ENCODE measurements around the gene THSD4. TPM values are rescaled to one million over a fixed set of nuclear protein-coding genes. Genes with fewer than 3 reads are reported as not detected.

The THSD4 gene
- total RNA-seq, 2 donors from 2014 or later: 39.8 to 68.3 TPM

GRCh38 chr15:71753346-71753745, 638.1 kb downstream of the THSD4 start:
- intact Hi-C loops (cut with DNase I): no loop called here
- no peak for DNase-seq
- ATAC-seq: no peak

DNA sequence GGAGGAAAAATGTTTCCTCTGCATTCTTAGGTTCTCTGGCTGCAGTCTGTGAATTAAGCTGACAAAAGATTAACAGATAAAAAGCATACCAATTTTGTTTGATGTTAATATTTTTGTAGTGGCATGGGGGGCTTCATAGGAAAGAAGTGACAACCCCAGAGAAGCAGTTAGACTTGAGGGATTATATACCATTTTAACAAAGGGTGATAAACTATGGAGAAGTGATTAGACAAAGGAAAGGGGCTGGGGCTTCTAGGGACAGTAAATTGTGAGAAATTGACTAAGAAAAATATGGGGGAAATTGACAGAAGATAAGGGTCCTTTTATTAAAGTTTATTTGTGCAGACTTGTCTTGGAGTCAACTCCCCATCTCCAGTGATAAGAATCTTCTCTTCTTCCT, 639.4 kb downstream of the THSD4 start:
- DNase-seq (no peak), ATAC-seq (no peak)
- intact Hi-C loops (cut with DNase I): no loop called here

- intact Hi-C loops (cut with DNase I): no loop called here
- ATAC-seq (no peak), DNase-seq (no peak)
Measured at GRCh38 chr15:71755092-71755970, 640.1 kb downstream of the THSD4 start.

DNA sequence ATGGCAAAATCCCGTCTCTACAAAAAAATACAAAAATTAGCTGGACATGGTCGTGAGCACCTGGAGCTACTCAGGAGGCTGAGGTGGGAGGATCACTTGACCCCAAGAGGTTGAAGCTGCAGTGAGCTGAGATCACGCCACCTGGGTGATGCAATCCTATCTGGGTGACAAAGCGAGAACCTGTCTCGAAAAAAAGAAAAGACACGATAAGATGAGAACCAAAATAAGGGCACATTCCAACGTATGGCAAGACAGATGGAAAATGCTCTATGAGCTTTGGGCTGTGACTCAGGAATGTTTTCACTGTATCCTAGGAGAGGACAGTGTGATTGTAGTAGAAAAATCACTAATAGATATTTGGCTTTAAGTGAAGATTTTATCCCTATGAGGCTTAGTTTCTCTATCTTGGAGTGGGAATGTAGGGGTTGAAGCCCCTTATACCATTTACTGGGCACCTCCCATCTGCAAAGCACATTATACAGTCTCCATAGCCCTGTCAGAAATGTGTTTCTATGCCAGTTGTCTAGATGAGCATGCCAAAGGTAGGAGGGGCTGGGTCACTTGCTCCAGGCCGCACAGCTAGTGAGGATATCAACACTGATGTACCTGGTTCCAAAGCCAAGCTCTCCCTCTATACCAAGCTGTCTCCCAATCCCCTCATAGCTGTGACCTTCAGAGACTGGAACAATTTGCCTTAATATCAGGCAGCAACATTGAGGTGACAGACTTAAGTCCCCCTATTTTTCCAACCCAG, 641.5 kb downstream of the THSD4 start:
- intact Hi-C loops (cut with DNase I): no loop called here
- DNase-seq (no peak), ATAC-seq (no peak)

- no peak for DNase-seq
- ATAC-seq: no peak
- intact Hi-C loops (cut with DNase I): no loop called here
Measured at GRCh38 chr15:71757741-71758530, 642.7 kb downstream of the THSD4 start.

- no peak for DNase-seq
- intact Hi-C loops (cut with DNase I): no loop called here
- no peak for ATAC-seq
Measured at GRCh38 chr15:71758711-71759110, 643.4 kb downstream of the THSD4 start.

DNA sequence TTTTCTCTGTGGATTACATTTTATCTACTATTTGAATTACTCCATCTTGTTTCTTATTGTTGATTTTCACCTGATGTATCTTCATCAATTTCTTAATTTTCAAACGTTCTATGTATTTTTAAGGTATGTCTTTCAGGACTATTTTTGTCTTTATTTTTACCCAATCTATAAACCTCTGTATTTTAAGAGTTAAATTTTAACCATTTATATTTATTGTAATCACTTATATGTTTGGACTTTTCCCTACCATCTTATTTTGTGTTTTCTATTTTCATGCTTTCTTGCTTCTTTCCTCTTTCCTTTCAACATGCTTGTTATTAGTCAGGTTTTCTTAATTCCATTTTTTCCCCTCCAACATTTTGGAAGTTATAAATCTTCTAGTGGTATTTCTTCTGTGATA, 645.6 kb downstream of the THSD4 start:
- intact Hi-C loops (cut with DNase I): no loop called here
- ATAC-seq (no peak), DNase-seq (no peak)

- peak; percentile 62 for DNase-seq
- intact Hi-C loops (cut with DNase I): no loop called here
- peak in 1 of 2 donors; percentile 95 for ATAC-seq
Measured at GRCh38 chr15:71761649-71762048, 646.4 kb downstream of the THSD4 start.

- ATAC-seq (no peak), DNase-seq (no peak)
- intact Hi-C loops (cut with DNase I): no loop called here
Measured at GRCh38 chr15:71768184-71768583, 652.9 kb downstream of the THSD4 start.

DNA sequence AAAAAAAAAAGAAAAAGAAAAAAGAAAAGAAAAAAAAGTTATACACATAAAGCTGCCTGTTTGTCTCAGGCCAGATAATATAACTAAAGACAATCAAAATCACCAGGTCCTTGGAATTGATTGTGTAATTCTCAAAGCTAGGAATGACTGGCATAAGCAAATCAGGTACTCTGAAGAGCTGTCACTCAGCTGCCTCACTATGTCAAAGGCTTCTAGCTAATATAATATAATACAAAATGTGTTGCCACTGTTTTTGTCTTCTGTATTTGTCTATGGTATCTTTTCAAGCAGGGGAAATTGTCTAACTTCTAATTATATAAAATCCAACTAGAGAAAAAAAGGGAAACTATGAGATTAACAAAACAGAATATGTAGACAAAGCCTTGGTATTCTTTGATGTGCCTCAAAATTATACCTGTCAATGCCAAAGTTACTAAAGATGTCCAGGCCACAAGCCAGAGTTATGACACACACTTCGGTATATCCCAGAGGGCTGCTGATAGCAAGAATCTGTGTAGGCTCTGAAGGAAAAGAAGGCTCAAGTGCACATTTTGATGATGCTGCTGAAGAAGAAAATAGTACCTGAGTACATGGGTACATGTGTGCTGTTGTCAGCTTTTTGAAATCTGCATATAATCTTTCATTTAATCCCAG, 658.1 kb downstream of the THSD4 start:
- ATAC-seq: no peak

DNA sequence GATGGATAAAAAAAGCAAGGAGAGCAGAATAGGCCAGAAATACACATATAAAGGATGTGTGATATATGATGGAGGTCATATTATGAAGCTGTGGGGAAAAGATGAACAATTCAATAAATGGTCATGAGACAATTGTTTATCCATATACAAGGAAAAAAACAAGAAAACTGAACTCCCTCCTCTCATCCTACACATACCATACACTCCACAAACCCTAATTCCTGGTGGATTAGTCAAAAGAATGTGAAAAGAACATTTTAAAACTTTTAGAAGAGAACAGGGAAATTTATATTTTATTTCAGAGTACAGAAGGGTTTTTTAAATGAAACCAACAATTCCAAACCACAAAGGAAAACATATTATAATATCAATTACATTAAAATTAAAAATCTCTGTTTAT, 660.6 kb downstream of the THSD4 start:
- no peak for ATAC-seq
- no peak for DNase-seq
- intact Hi-C loops (cut with DNase I): no loop called here

More for the DNA sequence above, 658.1 kb downstream of the THSD4 start:
- DNase-seq: no peak
- intact Hi-C loops (cut with DNase I): no loop called here

DNA sequence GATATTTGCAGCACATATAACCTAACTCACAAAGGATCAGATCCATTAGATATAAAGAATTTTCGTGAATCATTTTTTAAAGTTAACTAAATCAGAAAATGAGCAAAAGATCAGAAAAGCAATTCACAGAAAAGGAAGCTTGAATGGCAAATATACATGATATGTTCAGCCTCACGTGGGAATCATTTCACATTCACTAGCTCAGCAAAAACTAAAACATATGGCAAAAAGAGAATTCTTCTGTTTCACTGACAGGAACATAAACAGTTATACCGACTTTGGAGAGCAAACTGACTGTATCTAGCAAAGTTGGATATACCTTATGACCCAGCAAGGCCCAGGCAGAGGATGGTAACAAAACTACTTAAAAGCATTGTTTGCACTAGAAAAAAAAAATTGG, 661.0 kb downstream of the THSD4 start:
- intact Hi-C loops (cut with DNase I): no loop called here
- no peak for DNase-seq
- no peak for ATAC-seq

GRCh38 chr15:71777216-71777943, 662.1 kb downstream of the THSD4 start:
- no peak for DNase-seq
- ATAC-seq: no peak
- intact Hi-C loops (cut with DNase I): no loop called here

DNA sequence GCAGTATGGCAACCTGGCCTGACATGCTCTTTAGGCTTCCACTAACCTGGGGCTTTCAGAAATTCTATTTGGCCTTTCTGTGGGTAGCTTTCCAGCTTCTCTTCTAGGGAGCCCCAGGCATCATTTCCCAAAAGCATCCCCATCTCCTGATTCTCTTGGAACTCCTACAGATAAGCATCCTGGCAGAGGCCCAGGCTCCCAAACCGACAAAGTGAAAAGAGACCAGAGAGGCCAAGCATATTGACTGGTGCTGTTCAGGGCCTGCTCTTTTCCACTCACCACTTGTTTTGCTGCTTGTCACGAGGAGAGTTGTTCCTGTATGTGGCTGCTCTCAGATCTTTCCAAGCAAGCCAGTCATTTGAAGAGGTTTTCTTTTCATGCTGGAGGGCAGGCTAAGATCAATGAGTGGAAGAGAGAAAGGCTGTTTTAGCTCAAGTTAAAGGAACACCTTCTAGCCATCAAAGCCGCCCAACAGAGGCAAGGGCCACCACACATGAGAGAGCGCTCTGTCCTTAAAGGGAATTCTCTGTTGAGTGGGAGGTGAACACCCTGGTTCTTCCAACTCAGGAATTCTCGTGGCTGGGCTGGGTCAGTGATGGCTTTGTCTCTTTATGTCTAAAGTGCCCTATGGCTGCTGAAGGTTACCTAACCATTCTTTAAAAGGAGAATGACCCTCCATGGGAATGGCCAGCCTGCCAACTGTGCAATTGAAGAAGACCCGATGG, 664.0 kb downstream of the THSD4 start:
- intact Hi-C loops (cut with DNase I): no loop called here
- ATAC-seq: no peak
- DNase-seq: no peak

- peak; percentile 29 to 53 for ATAC-seq
- peak; percentile 43 for DNase-seq
- intact Hi-C loops (cut with DNase I): no loop called here
Measured at GRCh38 chr15:71780115-71780976, 665.1 kb downstream of the THSD4 start.

GRCh38 chr15:71781179-71781964, 666.1 kb downstream of the THSD4 start:
- ATAC-seq (no peak), DNase-seq (no peak)
- intact Hi-C loops (cut with DNase I): no loop called here

Data from left cardiac atrium (tissue), 4 donors.